MCF 10A (cell line): ENCODE measurements around the gene PLAAT5. TPM values are rescaled to one million over a fixed set of nuclear protein-coding genes. Genes with fewer than 3 reads are reported as not detected.

Experiments
- BruUV-seq: library from RNA; stranded (reverse); fragments of 400-500 nt; replicated peaks from 2 replicates; lab custom pipeline; 2021; lab: Mats Ljungman, UMichigan
- CTCF ChIA-PET: fragments of 300-600 bp; sonication (Branson Sonifier 250); formaldehyde crosslinking; extraction: SDS; loops from one replicate; lab custom pipeline; 2021; ENCODE audit warnings: antibody characterized with exemption, inconsistent platforms; lab: Yijun Ruan, JAX
- POLR2A ChIA-PET: fragments of 300-600, 350-650 bp; sonication (Branson Sonifier 250); formaldehyde crosslinking; extraction: SDS; loops from one replicate; lab custom pipeline; 2020; ENCODE audit warnings: antibody characterized with exemption, inconsistent platforms; lab: Yijun Ruan, JAX
- DNase-seq: peaks from one replicate; pipeline ENCODE4 v3.0.0-alpha.2; 2018; ENCODE audit not compliant: unreplicated experiment
- H3K27ac Mint-ChIP-seq: one replicate; pipeline ENCODE4 v1.8.0; 2022; ENCODE audit warnings: mild to moderate bottlenecking, low read depth, mixed read lengths; ENCODE audit not compliant: unreplicated experiment
- H3K27me3 Mint-ChIP-seq: one replicate; pipeline ENCODE4 v1.8.0; 2022; ENCODE audit warnings: mixed read lengths; ENCODE audit not compliant: insufficient read depth, unreplicated experiment
- H3K36me3 Mint-ChIP-seq: one replicate; pipeline ENCODE4 v1.8.0; 2022; ENCODE audit warnings: mild to moderate bottlenecking, moderate library complexity, mixed read lengths; ENCODE audit not compliant: insufficient read depth, unreplicated experiment
- H3K4me1 Mint-ChIP-seq: one replicate; pipeline ENCODE4 v1.8.0; 2022; ENCODE audit warnings: mixed read lengths; ENCODE audit not compliant: insufficient read depth, unreplicated experiment
- H3K4me3 Mint-ChIP-seq: one replicate; pipeline ENCODE4 v1.8.0; 2022; ENCODE audit warnings: mild to moderate bottlenecking, moderate library complexity, mixed read lengths; ENCODE audit not compliant: unreplicated experiment
- H3K9me3 Mint-ChIP-seq: one replicate; pipeline ENCODE4 v1.8.0; 2022; ENCODE audit warnings: mixed read lengths; ENCODE audit not compliant: unreplicated experiment
- intact Hi-C: fragments of 100-400 bp; cut with micrococcal nuclease; formaldehyde crosslinking; loops from 2 replicates; pipeline ENCODE4 v1.14.1; 2022
- total RNA-seq: library from RNA; stranded (reverse); gene quantifications from 2 replicates; pipeline ENCODE4 v1.2.3, GENCODE V29; 2022
- TF ChIP-seq, protein P1 (sequence below): fragments of 200-600 bp; IDR thresholded peaks from one replicate; pipeline ENCODE4 v1.8.0; 2022; ENCODE audit warnings: antibody characterized with exemption, mild to moderate bottlenecking; ENCODE audit not compliant: unreplicated experiment

PLAAT5 gene
- total RNA-seq, 1 experiment from 2014 or later, result not detected

DNA sequence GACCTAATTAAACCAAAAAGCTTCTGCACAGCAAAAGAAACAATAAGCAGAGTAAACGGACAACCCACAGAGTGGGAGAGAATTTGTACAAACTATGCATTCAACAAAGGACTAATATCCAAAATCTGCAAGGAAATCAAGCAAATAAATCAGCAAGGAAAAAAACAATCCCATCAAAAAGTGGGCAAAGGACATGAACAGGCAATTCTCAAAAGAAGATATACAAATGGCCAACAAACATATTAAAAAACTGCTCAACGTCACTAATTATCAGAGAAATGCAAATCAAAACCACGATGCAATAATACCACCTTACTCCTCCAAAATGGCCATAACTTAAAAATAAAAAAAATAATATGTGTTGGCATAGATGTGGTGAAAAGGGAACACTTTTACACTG is 5.2 kb downstream of the PLAAT5 start:
- no peaks in the 10 kb centered on the region for H3K9me3 Mint-ChIP-seq
- DNase-seq, result no peak
- TF ChIP-seq, protein P1, sequence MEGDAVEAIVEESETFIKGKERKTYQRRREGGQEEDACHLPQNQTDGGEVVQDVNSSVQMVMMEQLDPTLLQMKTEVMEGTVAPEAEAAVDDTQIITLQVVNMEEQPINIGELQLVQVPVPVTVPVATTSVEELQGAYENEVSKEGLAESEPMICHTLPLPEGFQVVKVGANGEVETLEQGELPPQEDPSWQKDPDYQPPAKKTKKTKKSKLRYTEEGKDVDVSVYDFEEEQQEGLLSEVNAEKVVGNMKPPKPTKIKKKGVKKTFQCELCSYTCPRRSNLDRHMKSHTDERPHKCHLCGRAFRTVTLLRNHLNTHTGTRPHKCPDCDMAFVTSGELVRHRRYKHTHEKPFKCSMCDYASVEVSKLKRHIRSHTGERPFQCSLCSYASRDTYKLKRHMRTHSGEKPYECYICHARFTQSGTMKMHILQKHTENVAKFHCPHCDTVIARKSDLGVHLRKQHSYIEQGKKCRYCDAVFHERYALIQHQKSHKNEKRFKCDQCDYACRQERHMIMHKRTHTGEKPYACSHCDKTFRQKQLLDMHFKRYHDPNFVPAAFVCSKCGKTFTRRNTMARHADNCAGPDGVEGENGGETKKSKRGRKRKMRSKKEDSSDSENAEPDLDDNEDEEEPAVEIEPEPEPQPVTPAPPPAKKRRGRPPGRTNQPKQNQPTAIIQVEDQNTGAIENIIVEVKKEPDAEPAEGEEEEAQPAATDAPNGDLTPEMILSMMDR, result no peak
- H3K36me3 Mint-ChIP-seq, result peaks cover 6% of the 10 kb centered on the region
- intact Hi-C loops, result no loop called here
- no peaks in the 10 kb centered on the region for H3K27me3 Mint-ChIP-seq
- H3K4me1 Mint-ChIP-seq, result no peaks in the 10 kb centered on the region
- ChIA-PET POLR2A (no interaction called here), CTCF (no interaction called here)
- no peak overlapping the region for H3K4me3 Mint-ChIP-seq
- no TSS peak for BruUV-seq
- H3K27ac Mint-ChIP-seq, result no peak overlapping the region

- POLR2A ChIA-PET, result interaction anchor here (1.3 to 2.1 kb wide), 3 partner anchors 142 to 156 kb away, joined by 3 to 11 read pairs (median 7); no protein-coding TSS in a partner anchor
- H3K4me3 Mint-ChIP-seq, result no peak overlapping the region
- CTCF ChIA-PET, result interaction anchor here (0.6 to 4.9 kb wide), 28 partner anchors 9 to 941 kb away, joined by 3 to 160 read pairs (median 4); partner anchors contain the start of gene PLAAT5
- TF ChIP-seq, protein P1, result no peak
- BruUV-seq, result no TSS peak
- no peak overlapping the region for H3K27ac Mint-ChIP-seq
- H3K4me1 Mint-ChIP-seq, result no peaks in the 10 kb centered on the region
- peaks cover 6% of the 10 kb centered on the region for H3K36me3 Mint-ChIP-seq
- H3K27me3 Mint-ChIP-seq, result no peaks in the 10 kb centered on the region
- intact Hi-C loops, result no loop called here
- H3K9me3 Mint-ChIP-seq, result peaks cover 21% of the 10 kb centered on the region
- no peak for DNase-seq
Observed at GRCh38 chr11:63480039-63480438, 10.9 kb downstream of the PLAAT5 start.

DNA sequence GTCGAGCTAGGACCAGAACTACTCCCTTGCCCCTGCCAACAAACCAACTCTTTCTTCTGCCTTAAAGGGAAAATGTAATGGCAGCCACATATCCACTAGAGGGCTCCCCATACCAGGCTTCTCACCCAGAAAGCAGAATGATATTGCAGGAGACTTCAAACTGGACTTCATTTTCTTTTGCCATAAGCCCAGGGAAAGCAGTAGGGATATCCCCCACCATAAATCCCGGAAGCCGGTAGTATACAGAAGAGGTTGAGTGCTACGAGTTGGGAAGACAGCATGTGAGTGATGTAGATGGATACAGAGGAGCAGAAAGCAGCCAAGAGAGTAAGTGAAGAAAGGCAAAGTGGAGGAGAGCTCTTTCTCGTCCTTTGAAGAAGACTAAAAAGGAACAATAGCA is 12.1 kb downstream of the PLAAT5 start:
- DNase-seq, result peak; percentile 72
- ChIA-PET POLR2A (interaction anchor here (0.7 to 2.1 kb wide), 8 partner anchors 96 to 259 kb away, joined by 3 to 11 read pairs (median 4); partner anchors contain the start of gene RTN3), CTCF (interaction anchor here (0.5 to 4.9 kb wide), 46 partner anchors 9 to 971 kb away, joined by 3 to 160 read pairs (median 4); partner anchors contain the start of genes PLAAT2, PLAAT4 and PLAAT5)
- peaks cover 21% of the 10 kb centered on the region for H3K9me3 Mint-ChIP-seq
- no peaks in the 10 kb centered on the region for H3K4me1 Mint-ChIP-seq
- TF ChIP-seq, protein P1, result peak; percentile 92
- no peaks in the 10 kb centered on the region for H3K27me3 Mint-ChIP-seq
- H3K4me3 Mint-ChIP-seq, result no peak overlapping the region
- H3K27ac Mint-ChIP-seq, result no peak overlapping the region
- BruUV-seq, result no TSS peak
- intact Hi-C loops, result loop anchor here (1.0 kb wide), 2 partner anchors 157 to 259 kb away; no protein-coding TSS in a partner anchor
- peaks cover 6% of the 10 kb centered on the region for H3K36me3 Mint-ChIP-seq

- CTCF ChIA-PET, result no interaction called here
- Mint-ChIP-seq H3K9me3 (peaks cover 22% of the 10 kb centered on the region), H3K36me3 (peaks cover 5% of the 10 kb centered on the region), H3K4me1 (no peaks in the 10 kb centered on the region), H3K27ac (no peak overlapping the region), H3K27me3 (no peaks in the 10 kb centered on the region), H3K4me3 (no peak overlapping the region)
- TF ChIP-seq, protein P1, result no peak
- intact Hi-C loops, result no loop called here
- no TSS peak for BruUV-seq
- POLR2A ChIA-PET, result no interaction called here
- no peak for DNase-seq
Observed at GRCh38 chr11:63476618-63477017, 14.3 kb downstream of the PLAAT5 start.
